GM21381 (cell line): ENCODE data around the gene ZAP70.
A peak's percentile ranks its signal among the peaks of the same experiment; 100 is the strongest.
"Not testable (repeated sequence)": the region's sequence is repeated elsewhere in the genome, so short reads cannot be mapped to it uniquely, and the experiment has no call there.

Experiments
- ATAC-seq: cut with Tn5 transposase; IDR thresholded peaks from one replicate; pipeline ENCODE4 v1.9.1; 2021; ENCODE audit warnings: mild to moderate bottlenecking, moderate library complexity; ENCODE audit not compliant: unreplicated experiment

ZAP70 gene

GRCh38 chr2:97697252-97698235 lies 15.8 kb upstream of the ZAP70 start:
- peak; percentile 81 for ATAC-seq

GRCh38 chr2:97698530-97698929 lies 14.8 kb upstream of the ZAP70 start:
- ATAC-seq: no peak

GRCh38 chr2:97699765-97700444 lies 13.5 kb upstream of the ZAP70 start:
- ATAC-seq: no peak

- ATAC-seq: no peak
Observed at GRCh38 chr2:97701186-97701585, 12.2 kb upstream of the ZAP70 start.

GRCh38 chr2:97701851-97702465 lies 11.4 kb upstream of the ZAP70 start:
- ATAC-seq: no peak

GRCh38 chr2:97702731-97703470 lies 10.5 kb upstream of the ZAP70 start:
- ATAC-seq: no peak

GRCh38 chr2:97703741-97704140 lies 9.6 kb upstream of the ZAP70 start:
- ATAC-seq: no peak

- no peak for ATAC-seq
Observed at GRCh38 chr2:97704989-97705388, 8.4 kb upstream of the ZAP70 start.

- ATAC-seq: no peak
Observed at GRCh38 chr2:97706112-97706511, 7.3 kb upstream of the ZAP70 start.

GRCh38 chr2:97706708-97707345 lies 6.5 kb upstream of the ZAP70 start:
- ATAC-seq: no peak

- no peak for ATAC-seq
Observed at GRCh38 chr2:97707362-97708047, 5.9 kb upstream of the ZAP70 start.

GRCh38 chr2:97708048-97708380 lies 5.4 kb upstream of the ZAP70 start:
- ATAC-seq: no peak

- no peak for ATAC-seq
Observed at GRCh38 chr2:97708608-97709007, 4.8 kb upstream of the ZAP70 start.

GRCh38 chr2:97711394-97711711 lies 2.0 kb upstream of the ZAP70 start:
- ATAC-seq: no peak

- not testable (repeated sequence) for ATAC-seq
Observed at GRCh38 chr2:97712175-97712574, 1.2 kb upstream of the ZAP70 start.

GRCh38 chr2:97712693-97713295 lies 582 bp upstream of the ZAP70 start:
- no peak for ATAC-seq

- ATAC-seq: no peak
Observed at GRCh38 chr2:97714084-97714949, 941 bp downstream of the ZAP70 start.

GRCh38 chr2:97714950-97715652 lies 1.7 kb downstream of the ZAP70 start:
- ATAC-seq: no peak
